Astrocyte of the spinal cord (primary cell): ENCODE results near the gene LAMP5.

Experiments
- DNase-seq: peaks from one replicate; pipeline ENCODE4 v3.0.0; 2011; ENCODE audit warnings: low read depth, low spot score
- H3K4me3 ChIP-seq: 2 replicates; pipeline ENCODE4 v1.5.1; 2011; ENCODE audit warnings: low read depth, mild to moderate bottlenecking, low read length, moderate library complexity
- in situ Hi-C: cut with HindIII; loops from 2 replicates; pipeline ENCODE4 v1.10.0; 2017; ENCODE audit warnings: low sequenced_read_pairs
- TF ChIP-seq, protein P1 (sequence below): IDR thresholded peaks from 2 replicates; pipeline ENCODE4 v1.5.1; 2012; ENCODE audit warnings: low read depth, mild to moderate bottlenecking, low read length, inconsistent platforms

The LAMP5 gene

DNA sequence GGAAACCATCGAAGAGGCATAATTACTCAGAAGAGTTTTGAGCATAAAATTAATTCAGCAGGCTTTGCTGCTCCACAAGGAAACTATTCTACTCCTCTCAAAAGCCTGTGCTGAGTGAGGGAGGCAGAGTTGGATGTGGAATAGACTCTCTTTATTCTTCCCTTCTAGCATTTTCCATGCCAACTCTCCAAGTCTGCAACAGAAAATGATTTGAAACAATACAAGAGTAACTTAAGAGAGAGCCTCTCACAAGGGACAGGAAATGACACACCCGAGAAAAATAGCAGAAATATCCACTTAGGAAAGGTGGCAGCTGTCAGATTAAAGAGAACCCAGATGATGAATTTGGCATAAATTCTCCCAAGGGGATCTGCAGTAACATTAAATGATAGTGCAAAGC is 26.3 kb upstream of the LAMP5 start:
- TF ChIP-seq, protein P1, sequence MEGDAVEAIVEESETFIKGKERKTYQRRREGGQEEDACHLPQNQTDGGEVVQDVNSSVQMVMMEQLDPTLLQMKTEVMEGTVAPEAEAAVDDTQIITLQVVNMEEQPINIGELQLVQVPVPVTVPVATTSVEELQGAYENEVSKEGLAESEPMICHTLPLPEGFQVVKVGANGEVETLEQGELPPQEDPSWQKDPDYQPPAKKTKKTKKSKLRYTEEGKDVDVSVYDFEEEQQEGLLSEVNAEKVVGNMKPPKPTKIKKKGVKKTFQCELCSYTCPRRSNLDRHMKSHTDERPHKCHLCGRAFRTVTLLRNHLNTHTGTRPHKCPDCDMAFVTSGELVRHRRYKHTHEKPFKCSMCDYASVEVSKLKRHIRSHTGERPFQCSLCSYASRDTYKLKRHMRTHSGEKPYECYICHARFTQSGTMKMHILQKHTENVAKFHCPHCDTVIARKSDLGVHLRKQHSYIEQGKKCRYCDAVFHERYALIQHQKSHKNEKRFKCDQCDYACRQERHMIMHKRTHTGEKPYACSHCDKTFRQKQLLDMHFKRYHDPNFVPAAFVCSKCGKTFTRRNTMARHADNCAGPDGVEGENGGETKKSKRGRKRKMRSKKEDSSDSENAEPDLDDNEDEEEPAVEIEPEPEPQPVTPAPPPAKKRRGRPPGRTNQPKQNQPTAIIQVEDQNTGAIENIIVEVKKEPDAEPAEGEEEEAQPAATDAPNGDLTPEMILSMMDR, result no peak
- DNase-seq, result no peak
- no peak overlapping the region for H3K4me3 ChIP-seq
- in situ Hi-C loops, result no loop called here

- in situ Hi-C loops, result no loop called here
- no peak overlapping the region for H3K4me3 ChIP-seq
- TF ChIP-seq, protein P1, result no peak
- DNase-seq, result no peak
These were observed 24.2 kb upstream of the LAMP5 start for GRCh38 chr20:9490161-9490560.

DNA sequence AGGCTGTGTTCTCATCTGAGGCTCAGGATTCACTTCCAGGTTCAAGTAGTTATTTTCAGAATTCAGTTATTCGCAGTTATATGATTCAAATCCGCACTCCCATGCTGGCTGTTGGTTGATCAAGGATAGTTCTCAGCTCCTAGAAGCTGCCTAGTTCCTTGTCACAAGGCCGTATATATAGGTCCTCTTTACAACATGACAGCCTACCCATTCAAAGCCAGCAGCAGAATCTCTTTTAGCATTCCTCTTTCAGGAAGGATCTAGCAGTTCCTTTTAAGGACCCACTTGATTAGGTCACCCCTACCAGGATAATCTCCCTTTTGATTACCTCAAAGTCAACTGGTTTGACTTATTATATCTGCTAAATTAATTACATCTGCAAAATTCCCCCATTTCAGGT is 23.8 kb upstream of the LAMP5 start:
- no peak overlapping the region for H3K4me3 ChIP-seq
- no peak for DNase-seq
- in situ Hi-C loops, result no loop called here
- TF ChIP-seq, protein P1, result no peak

DNA sequence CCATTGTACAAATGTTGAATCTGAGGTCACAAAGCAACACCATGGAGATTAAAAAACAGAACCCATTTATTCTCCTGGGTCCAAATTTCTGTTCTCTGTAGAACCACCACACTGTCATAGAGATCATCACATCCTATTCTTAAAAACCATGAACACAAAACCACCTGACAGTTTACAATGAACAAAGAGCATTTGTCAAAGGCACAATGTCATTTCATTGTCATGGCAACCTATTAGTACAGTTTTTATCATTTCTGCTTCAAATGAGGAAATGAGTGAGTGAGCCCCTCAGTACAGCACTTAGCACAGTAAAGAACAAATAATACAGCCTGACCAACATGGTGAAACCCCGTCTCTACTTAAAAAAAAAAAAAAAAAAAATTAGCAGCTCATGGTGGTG is 23.1 kb upstream of the LAMP5 start:
- no peak for DNase-seq
- no peak overlapping the region for H3K4me3 ChIP-seq
- in situ Hi-C loops, result no loop called here
- TF ChIP-seq, protein P1, result no peak

DNA sequence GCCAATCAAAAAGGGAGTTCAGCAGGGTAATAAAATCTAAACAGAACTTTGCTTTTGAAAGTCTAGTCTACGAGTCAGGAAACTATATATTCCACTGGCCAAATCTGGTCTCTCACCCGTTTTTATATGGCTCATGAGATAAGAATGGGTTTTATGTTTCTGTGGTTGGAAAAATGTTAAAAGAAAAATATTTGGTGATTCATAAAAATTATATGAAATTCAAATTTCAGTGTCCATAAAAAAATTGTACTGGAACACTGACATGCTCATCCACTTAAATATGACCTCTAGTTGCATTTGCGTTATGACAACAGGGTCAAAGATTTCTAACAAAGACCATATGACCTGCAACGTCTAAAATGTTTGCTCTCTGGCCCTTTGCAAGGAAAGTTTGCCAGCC is 22.3 kb upstream of the LAMP5 start:
- TF ChIP-seq, protein P1, result no peak
- in situ Hi-C loops, result no loop called here
- no peak overlapping the region for H3K4me3 ChIP-seq
- DNase-seq, result no peak

GRCh38 chr20:9493803-9494202 is 20.6 kb upstream of the LAMP5 start:
- TF ChIP-seq, protein P1, result no peak
- in situ Hi-C loops, result no loop called here
- no peak for DNase-seq
- H3K4me3 ChIP-seq, result no peak overlapping the region

- in situ Hi-C loops, result no loop called here
- H3K4me3 ChIP-seq, result no peak overlapping the region
- no peak for DNase-seq
- TF ChIP-seq, protein P1, result no peak
These were observed 18.7 kb upstream of the LAMP5 start for GRCh38 chr20:9495701-9496100.
